Adrenal gland (tissue), 5 donors: ENCODE data around the gene NIN.

Source experiments
- POLR2A ChIP-seq, 2 donors: fragments of 450-650 bp; IDR thresholded peaks; one replicate each; pipeline ENCODE4 v1.6.1; 2017; ENCODE audit warnings: antibody characterized with exemption in 2 of 2, mild to moderate bottlenecking in 2 of 2, moderate library complexity in 1 of 2
- TF ChIP-seq, protein P1 (sequence below), 6 experiments: fragments of 450-650 bp in 4 of 6; fragments of 200-600 bp in 2 of 6; sonication (generic) in 1 of 6; IDR thresholded peaks; 1 replicate in 5 of 6; 2 replicates in 1 of 6; pipeline versions ENCODE4 v1.5.1 to v1.8.0; 2016 to 2021; ENCODE audit warnings: antibody characterized with exemption in 6 of 6, mild to moderate bottlenecking in 2 of 6, moderate library complexity in 1 of 6
- donor health status: DM: no; HTN: no; CAD: no.

- no peak for TF ChIP-seq POLR2A (IDR thresholded peaks at IDR 0.05)
- TF ChIP-seq, protein P1, sequence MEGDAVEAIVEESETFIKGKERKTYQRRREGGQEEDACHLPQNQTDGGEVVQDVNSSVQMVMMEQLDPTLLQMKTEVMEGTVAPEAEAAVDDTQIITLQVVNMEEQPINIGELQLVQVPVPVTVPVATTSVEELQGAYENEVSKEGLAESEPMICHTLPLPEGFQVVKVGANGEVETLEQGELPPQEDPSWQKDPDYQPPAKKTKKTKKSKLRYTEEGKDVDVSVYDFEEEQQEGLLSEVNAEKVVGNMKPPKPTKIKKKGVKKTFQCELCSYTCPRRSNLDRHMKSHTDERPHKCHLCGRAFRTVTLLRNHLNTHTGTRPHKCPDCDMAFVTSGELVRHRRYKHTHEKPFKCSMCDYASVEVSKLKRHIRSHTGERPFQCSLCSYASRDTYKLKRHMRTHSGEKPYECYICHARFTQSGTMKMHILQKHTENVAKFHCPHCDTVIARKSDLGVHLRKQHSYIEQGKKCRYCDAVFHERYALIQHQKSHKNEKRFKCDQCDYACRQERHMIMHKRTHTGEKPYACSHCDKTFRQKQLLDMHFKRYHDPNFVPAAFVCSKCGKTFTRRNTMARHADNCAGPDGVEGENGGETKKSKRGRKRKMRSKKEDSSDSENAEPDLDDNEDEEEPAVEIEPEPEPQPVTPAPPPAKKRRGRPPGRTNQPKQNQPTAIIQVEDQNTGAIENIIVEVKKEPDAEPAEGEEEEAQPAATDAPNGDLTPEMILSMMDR (IDR thresholded peaks at IDR 0.05) = no peak
Measured at GRCh38 chr14:50792051-50792477, 38.9 kb downstream of the NIN start.
